Activated T-helper 9 cell treated with anti-CD3 and anti-CD28 coated beads, Interleukin-2, amount 50 U/mL, for 16 hours (primary cell): ENCODE measurements around the gene TNFRSF25.

Experiments used
- DNase-seq: peaks from one replicate; pipeline ENCODE4 v3.0.0-alpha.2; 2020; ENCODE audit warnings: low read depth

Gene TNFRSF25

DNA sequence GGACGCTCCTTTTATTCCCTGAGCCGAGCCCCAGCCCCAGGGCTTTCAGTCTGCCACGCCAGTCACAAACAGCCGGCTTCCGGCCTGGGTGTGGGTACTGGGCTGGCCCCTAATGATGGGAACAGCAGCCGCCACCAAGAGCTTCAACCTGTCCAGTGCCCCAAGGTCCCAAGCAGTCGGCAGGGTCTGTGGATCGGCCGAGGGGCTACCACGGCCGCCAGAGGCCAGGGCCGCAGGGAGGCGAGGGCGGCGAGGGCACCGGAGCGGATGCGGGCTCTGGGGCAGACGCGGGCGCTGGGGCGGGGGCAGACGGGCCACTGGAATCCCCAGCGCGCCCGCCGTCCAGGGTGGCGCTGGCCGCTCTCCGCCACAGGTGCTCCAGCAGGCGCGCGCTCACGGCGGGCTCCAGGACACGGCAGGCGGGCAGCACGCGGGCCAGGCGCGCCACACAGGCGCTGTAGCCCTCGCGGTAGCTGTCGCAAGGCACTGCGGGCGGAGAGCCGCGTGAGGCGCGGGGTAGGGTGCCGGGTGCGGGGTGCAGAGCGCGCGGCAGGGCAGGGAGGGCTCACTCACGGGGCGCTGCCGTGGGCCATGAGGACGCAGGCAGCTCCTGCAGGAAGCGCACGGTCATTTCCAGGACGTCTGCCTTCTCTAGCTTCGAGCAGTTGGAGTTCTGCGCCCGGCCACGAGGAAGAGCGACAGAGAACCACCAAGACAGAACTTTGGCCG, 47.1 kb downstream of the TNFRSF25 start:
- no peak for DNase-seq

DNA sequence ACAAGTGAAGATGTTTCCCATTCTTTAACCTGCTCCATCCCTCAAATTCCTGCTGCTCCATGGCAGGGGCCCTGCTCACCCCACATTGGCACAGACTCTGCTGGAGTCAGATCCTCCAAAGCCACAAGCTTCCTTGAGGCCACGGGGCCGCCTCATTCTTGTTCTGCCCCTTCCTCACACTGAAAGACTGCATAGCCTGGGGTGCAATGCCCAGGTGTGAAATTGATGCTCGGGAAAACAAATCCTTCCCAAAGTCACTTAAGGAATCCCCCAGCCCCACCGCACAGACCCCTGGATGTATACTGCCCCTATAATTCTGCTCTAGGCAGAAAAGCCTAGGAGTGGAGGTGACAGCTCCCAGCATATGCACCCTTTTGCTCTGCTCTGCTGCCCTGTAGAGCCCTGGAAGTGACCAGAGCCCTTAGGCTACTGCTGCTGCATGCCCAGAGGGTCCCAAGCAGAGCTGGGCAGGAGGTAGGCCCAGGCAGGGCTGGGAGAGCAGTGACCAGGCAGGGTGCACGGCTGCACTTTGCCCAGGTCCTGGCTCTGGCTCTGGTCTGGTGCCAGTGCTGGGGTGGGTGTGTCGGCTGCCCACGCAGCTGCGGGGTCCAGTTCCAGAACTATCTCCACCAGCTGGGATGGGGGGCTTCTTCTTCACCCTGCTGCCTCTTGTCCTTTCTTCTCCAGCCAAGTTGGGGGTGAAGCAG, 47.9 kb downstream of the TNFRSF25 start:
- DNase-seq = no peak

DNA sequence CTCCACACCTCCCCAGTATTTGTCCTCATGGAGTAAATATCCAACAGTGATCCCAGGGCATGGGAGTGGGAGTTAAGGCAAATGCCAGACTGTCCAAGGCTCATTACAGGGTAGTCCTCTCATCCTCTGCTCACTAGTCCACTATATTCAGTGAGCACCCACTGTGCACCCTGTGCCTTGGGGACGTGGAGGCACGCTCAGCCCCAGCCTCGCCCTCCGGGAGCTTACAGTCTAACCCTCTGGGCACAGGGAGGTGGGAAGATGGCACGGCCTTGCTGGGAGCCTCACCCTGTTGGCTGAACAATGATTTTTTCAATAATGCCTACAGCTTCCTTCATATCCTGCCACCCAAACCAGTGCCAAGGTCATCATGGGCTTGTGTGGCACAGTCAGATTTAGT, 49.1 kb downstream of the TNFRSF25 start:
- no peak for DNase-seq

DNA sequence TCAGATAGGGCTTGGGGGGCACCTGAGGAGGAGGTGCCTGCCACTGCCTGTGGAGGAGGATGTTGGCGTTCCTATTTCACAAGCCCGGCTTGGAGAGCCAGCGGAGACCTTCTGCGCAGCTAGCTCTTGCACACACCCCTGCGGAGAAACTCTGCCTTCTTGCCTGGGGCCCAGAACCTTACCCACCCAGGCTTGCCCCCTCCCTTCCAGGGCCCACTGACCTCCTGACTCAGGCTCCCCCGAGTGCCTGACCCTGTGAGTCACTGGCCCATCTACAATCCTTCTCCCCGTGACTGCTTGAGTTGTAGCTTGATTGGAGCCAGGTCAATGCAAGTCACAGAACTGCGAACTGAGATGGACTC, 49.7 kb downstream of the TNFRSF25 start:
- no peak for DNase-seq

DNA sequence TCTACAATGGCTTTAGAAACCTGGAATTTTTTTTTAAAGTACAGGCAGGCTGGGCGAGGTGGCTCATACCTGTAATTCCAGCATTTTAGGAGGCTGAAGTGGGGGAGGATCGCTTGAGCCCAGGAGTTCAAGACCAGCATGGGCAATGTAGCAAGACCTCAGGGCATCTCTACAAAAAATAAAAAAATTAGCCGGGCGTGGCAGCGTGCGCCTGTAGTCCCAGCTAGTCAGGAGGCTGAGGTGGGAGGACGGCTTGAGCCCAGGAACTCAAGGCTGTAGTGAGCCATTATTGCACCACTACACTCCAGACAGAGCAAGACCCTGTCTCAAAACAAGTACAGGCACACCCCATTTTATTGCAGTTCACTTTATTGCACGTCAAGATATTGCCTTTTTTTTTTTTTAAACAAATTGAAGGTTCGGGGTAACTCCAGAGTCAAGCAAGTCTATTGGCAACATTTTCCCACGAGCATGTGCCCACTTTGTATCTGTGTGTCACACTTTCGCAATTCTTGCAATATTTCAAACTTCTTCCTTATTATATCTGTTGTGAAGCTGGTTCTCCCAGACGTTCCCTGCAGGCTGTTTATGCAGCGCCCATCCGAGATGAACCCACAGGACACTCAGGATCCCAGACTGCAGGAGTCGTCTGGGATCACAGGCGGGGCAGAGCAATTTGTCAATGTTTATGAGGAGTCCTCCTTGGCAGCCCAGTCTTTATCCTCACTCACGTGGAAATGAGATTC, 50.9 kb downstream of the TNFRSF25 start:
- no peak for DNase-seq

DNA sequence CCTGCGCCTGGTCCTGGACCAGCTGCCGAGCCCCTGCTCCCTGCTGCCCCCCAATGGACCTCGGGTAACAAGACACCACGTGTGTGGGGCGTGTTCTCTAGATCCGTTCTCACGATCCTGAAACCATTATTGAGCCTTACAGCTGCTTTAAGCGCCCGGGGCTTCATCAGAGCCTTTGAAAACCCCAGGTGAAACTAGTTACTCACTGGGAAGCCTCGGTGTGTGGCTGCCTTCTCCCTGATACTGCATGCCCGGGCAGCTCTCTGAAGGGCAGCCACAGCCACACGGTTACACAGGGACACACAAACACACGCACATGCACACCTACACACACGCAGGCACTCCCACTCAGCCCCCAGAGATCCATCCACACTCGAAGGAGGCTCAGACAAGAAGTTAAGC, 51.5 kb downstream of the TNFRSF25 start:
- no peak for DNase-seq

DNA sequence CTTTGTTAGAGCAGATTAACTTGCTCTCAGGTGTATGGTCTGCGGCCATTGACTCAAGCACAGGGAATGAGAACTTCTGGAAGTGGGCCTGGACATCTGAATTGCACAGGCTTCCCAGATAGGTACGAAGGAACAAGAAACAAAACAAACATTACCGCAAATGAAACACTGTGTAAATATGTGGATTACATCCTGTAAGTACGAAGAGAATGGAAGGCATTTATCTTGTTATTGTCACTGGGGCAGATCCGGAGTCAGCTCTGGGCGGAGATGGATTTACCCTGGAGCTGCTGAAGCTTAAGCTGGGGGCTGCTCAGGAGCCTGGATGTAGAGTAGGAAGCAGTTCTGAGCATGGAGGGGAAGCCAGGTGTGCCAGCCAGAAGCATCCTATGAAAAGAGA, 53.1 kb downstream of the TNFRSF25 start:
- no peak for DNase-seq
